HepG2 (cell line): ENCODE measurements around the gene MYO5B. TPM values are rescaled to one million over a fixed set of nuclear protein-coding genes. Genes with fewer than 3 reads are reported as not detected.
A peak's percentile ranks its signal among the peaks of the same experiment; 100 is the strongest.

Experiments
- ATAC-seq: fragments of 200-7000 bp; cut with Tn5 transposase; 3 replicates; pipeline ENCODE4 v1.9.1; 2020; ENCODE audit warnings: mild to moderate bottlenecking, moderate library complexity
- BruUV-seq: library from RNA; stranded (reverse); fragments of 400-500 nt; replicated peaks from 2 replicates; lab custom pipeline; 2021; lab: Mats Ljungman, UMichigan
- CTCF ChIA-PET: fragments of 300-600 bp; formaldehyde crosslinking; extraction: SDS; loops from one replicate; lab custom pipeline; 2021; ENCODE audit warnings: low total read pairs, inconsistent platforms, low intra/inter-chr PET ratio; lab: Yijun Ruan, JAX
- POLR2A ChIA-PET: fragments of 350-600 bp; sonication (Branson Sonifier 250); formaldehyde crosslinking; loops from one replicate; lab custom pipeline; 2020; ENCODE audit warnings: antibody characterized with exemption, inconsistent platforms; lab: Yijun Ruan, JAX
- DNase-seq: peaks from one replicate; pipeline ENCODE4 v3.0.0-alpha.2; 2015; ENCODE audit warnings: low spot score
- FAIRE-seq: peaks from 3 replicates; lab custom pipeline; 2011; peaks lifted over from hg19 to GRCh38; lab: Jason Lieb, UNC
- H2AFZ ChIP-seq: one replicate; pipeline ENCODE4 v1.6.1; 2011; ENCODE audit warnings: low read length, inconsistent platforms
- H3K27ac ChIP-seq: fragments of 300-600 bp; 3 replicates; pipeline ENCODE4 v1.8.0; 2011; ENCODE audit warnings: mixed run types, mild to moderate bottlenecking, mixed read lengths, low read length, inconsistent platforms; ENCODE audit not compliant: insufficient read depth; ENCODE audit errors: extremely low read length
- H3K27me3 ChIP-seq, 2 experiments: fragments of 200-600 bp in 1 of 2; 2 replicates in 1 of 2; 3 replicates in 1 of 2; pipeline versions ENCODE4 v1.6.0 to v1.8.0; 2011; ENCODE audit warnings: low read length in 2 of 2, mild to moderate bottlenecking in 2 of 2, moderate library complexity in 2 of 2, inconsistent platforms in 1 of 2; ENCODE audit not compliant: insufficient read depth in 2 of 2, control insufficient read depth in 1 of 2
- H3K36me3 ChIP-seq, 2 experiments: fragments of 200-600 bp in 1 of 2; replicated peaks in 1 of 2; 2 replicates in 1 of 2; 3 replicates in 1 of 2; pipeline versions ENCODE4 v1.5.1 to v1.8.0; 2011; ENCODE audit warnings: low read length in 2 of 2, inconsistent platforms in 1 of 2; ENCODE audit not compliant: insufficient read depth in 2 of 2, control insufficient read depth in 1 of 2
- H3K4me1 ChIP-seq: 2 replicates; pipeline ENCODE4 v1.5.1; 2012; ENCODE audit warnings: low read length, inconsistent platforms; ENCODE audit not compliant: insufficient read depth
- H3K4me2 ChIP-seq: 2 replicates; pipeline ENCODE4 v1.6.0; 2011; ENCODE audit warnings: low read depth, low read length, inconsistent platforms
- H3K4me3 ChIP-seq, 3 experiments: fragments of 200-600 bp in 1 of 3; sonication (generic), shearing (Covaris generic) in 1 of 3; replicated peaks in 1 of 3; 2 replicates each; pipeline ENCODE4 v1.5.1; 2011 to 2016; ENCODE audit warnings: low read length in 3 of 3, inconsistent platforms in 2 of 3, low read depth in 2 of 3, mild to moderate bottlenecking in 2 of 3, control low read depth in 1 of 3, mixed read lengths in 1 of 3; ENCODE audit not compliant: insufficient read depth in 1 of 3
- H3K79me2 ChIP-seq: one replicate; pipeline ENCODE4 v1.6.1; 2011; ENCODE audit warnings: low read length, inconsistent platforms; ENCODE audit not compliant: insufficient read depth
- H3K9ac ChIP-seq: 2 replicates; pipeline ENCODE4 v1.6.0; 2011; ENCODE audit warnings: mild to moderate bottlenecking, low read depth, low read length, inconsistent platforms; ENCODE audit not compliant: insufficient read depth
- H3K9me3 ChIP-seq: 2 replicates; pipeline ENCODE4 v1.5.1; 2012; ENCODE audit warnings: mild to moderate bottlenecking, low read length
- H4K20me1 ChIP-seq: 2 replicates; pipeline ENCODE4 v1.6.0; 2011; ENCODE audit warnings: inconsistent platforms, mild to moderate bottlenecking, low read length, moderate library complexity; ENCODE audit not compliant: insufficient read depth
- HNF4A ChIP-seq: sonication (generic); formaldehyde crosslinking; IDR thresholded peaks from 2 replicates; pipeline ENCODE4 v1.4.0; 2020; ENCODE audit warnings: missing genetic modification reagents
- KAT7 ChIP-seq: IDR thresholded peaks from 2 replicates; pipeline ENCODE4 v1.6.1; 2018; ENCODE audit warnings: borderline replicate concordance, missing compliant biosample characterization
- MLXIP ChIP-seq: sonication (generic); formaldehyde crosslinking; IDR thresholded peaks from 2 replicates; pipeline ENCODE4 v1.9.0; 2021; ENCODE audit warnings: missing genetic modification reagents, borderline replicate concordance
- NR2F6 ChIP-seq, 2 experiments: IDR thresholded peaks; 2 replicates each; pipeline ENCODE4 v1.6.1; 2016; ENCODE audit warnings: antibody characterized with exemption in 1 of 2, mild to moderate bottlenecking in 1 of 2
- RARG ChIP-seq: sonication (generic); formaldehyde crosslinking; IDR thresholded peaks from 2 replicates; pipeline ENCODE4 v1.4.0; 2020; ENCODE audit warnings: low read depth, mild to moderate bottlenecking, missing genetic modification reagents
- RNF219 ChIP-seq: sonication (generic); formaldehyde crosslinking; IDR thresholded peaks from 2 replicates; pipeline ENCODE4 v1.5.0; 2020; ENCODE audit warnings: mild to moderate bottlenecking, missing genetic modification reagents
- SRF ChIP-seq: IDR thresholded peaks from 2 replicates; pipeline ENCODE4 v1.6.1; 2011; ENCODE audit warnings: mild to moderate bottlenecking, low read depth, low read length, moderate library complexity
- ZBTB8A ChIP-seq: sonication (generic); formaldehyde crosslinking; IDR thresholded peaks from 2 replicates; pipeline ENCODE4 v1.4.0; 2020; ENCODE audit warnings: mild to moderate bottlenecking, low read depth, missing genetic modification reagents, borderline replicate concordance
- ZNF263 ChIP-seq: sonication (generic); formaldehyde crosslinking; IDR thresholded peaks from 2 replicates; pipeline ENCODE4 v1.4.0; 2020; ENCODE audit warnings: missing genetic modification reagents
- ZNF3 ChIP-seq: IDR thresholded peaks from 2 replicates; pipeline ENCODE4 v1.7.0; 2017; ENCODE audit warnings: inconsistent platforms
- ZNF780A ChIP-seq: sonication (generic); formaldehyde crosslinking; IDR thresholded peaks from 2 replicates; pipeline ENCODE4 v1.8.0; 2022; ENCODE audit warnings: mild to moderate bottlenecking, missing genetic modification reagents, moderate library complexity
- ZNF800 ChIP-seq: sonication (generic); formaldehyde crosslinking; IDR thresholded peaks from 2 replicates; pipeline ENCODE4 v1.4.0; 2020; ENCODE audit warnings: missing genetic modification reagents
- ZZZ3 ChIP-seq: sonication (generic); formaldehyde crosslinking; IDR thresholded peaks from 2 replicates; pipeline ENCODE4 v1.4.0; 2020; ENCODE audit warnings: missing genetic modification reagents, mild to moderate bottlenecking, borderline replicate concordance
- WGBS: methylation state at CpG from one replicate; pipeline ENCODE4 v1.1.6; 2017; ENCODE audit warnings: low lambda C conversion rate; 5-methylcytosine and 5-hydroxymethylcytosine counted together
- in situ Hi-C: cut with HindIII; loops from 2 replicates; pipeline ENCODE4 v1.10.0; 2017; ENCODE audit warnings: low pct_unique_long_range_greater_than_20kb; ENCODE audit not compliant: extremely low pct_ligation_motif_present
- intact Hi-C: fragments of 100-400 bp; cut with micrococcal nuclease; formaldehyde crosslinking; loops from one replicate; pipeline ENCODE4 v1.10.0; 2022; ENCODE audit not compliant: unreplicated experiment
- polyA plus RNA-seq, 8 experiments: library from polyadenylated mRNA; depleted of rRNA in 3 of 8; stranded (reverse) in 7 of 8; unstranded in 1 of 8; fragments of >200 nt; fragmentation: Illumina TruSeq in 4 of 8; extraction: Trizol in 4 of 8; gene quantifications; 2 replicates each; pipeline versions ENCODE4 v1.2.1 to v1.2.3, GENCODE V29; 2011 to 2016; ENCODE audit warnings: low read depth in 4 of 8, missing spikeins in 1 of 8, mixed read lengths in 1 of 8; ENCODE audit not compliant: insufficient read depth in 1 of 8
- total RNA-seq, 5 experiments: library from RNA; depleted of rRNA; stranded (reverse); fragments of >200 nt; fragmentation: Illumina TruSeq; extraction: Trizol; gene quantifications; 2 replicates each; pipeline ENCODE4 v1.2.3, GENCODE V29; 2016; ENCODE audit warnings: low read depth in 1 of 5

MYO5B gene
- total and polyA plus RNA-seq, 2 of the 13 experiments (the other 11 are each of a cell fraction or from before 2014, with no cell fraction given): 13.1 to 24.0 TPM

GRCh38 chr18:49875155-49875554 is 319.8 kb downstream of the MYO5B start:
- no peaks in the 10 kb centered on the region for H3K4me1 ChIP-seq
- H3K9ac ChIP-seq: no peak overlapping the region
- no peaks in the 10 kb centered on the region for H3K9me3 ChIP-seq
- ATAC-seq: no peak
- no peak overlapping the region for H2AFZ ChIP-seq
- in situ Hi-C loops: no loop called here
- intact Hi-C loops: no loop called here
- no peak for FAIRE-seq
- H3K27me3 ChIP-seq: no peaks in the 10 kb centered on the region
- BruUV-seq: no TSS peak
- peaks cover 8 to 36% of the 10 kb centered on the region in 2 experiments; a peak in 4 of 5 replicates for H3K36me3 ChIP-seq
- DNase-seq: no peak
- ChIA-PET POLR2A (no interaction called here), CTCF (no interaction called here)
- H3K27ac ChIP-seq: no peak overlapping the region
- no peaks in the 10 kb centered on the region for H3K79me2 ChIP-seq
- no peaks in the 10 kb centered on the region for H4K20me1 ChIP-seq
- no peak for TF ChIP-seq ZNF3 (CRISPR knock-in tag)
- no peak for TF ChIP-seq ZZZ3
- no peak for TF ChIP-seq SRF
- TF ChIP-seq ZNF263 (CRISPR knock-in tag): peak; percentile 77; the same call in 1 of the 2 replicates
- TF ChIP-seq ZNF800: no peak
- TF ChIP-seq NR2F6 (IDR thresholded peaks at IDR 0.05): 0 out of 2 replicates have a peak, but pooled peaks have one; percentile 18
- TF ChIP-seq NR2F6 (CRISPR knock-in tag; IDR thresholded peaks at IDR 0.05): no peak
- TF ChIP-seq ZBTB8A (CRISPR knock-in tag): no peak
- WGBS: 100% methylated on average over 2 of the region's 3 CpGs
- H3K4me2 ChIP-seq: no peak overlapping the region
- H3K4me3 ChIP-seq: no peak overlapping the region

GRCh38 chr18:49874238-49874637 is 320.7 kb downstream of the MYO5B start:
- no peaks in the 10 kb centered on the region for H3K27me3 ChIP-seq
- no peak overlapping the region for H3K4me2 ChIP-seq
- no peak overlapping the region for H3K4me3 ChIP-seq
- no peak overlapping the region for H3K27ac ChIP-seq
- H4K20me1 ChIP-seq: no peaks in the 10 kb centered on the region
- POLR2A ChIA-PET: no interaction called here
- CTCF ChIA-PET: no interaction called here
- H3K9ac ChIP-seq: no peak overlapping the region
- FAIRE-seq (no peak), ATAC-seq (no peak), DNase-seq (no peak)
- in situ Hi-C loops (no loop called here), intact Hi-C loops (no loop called here)
- H3K36me3 ChIP-seq: peaks cover 8 to 36% of the 10 kb centered on the region in 2 experiments; a peak in 4 of 5 replicates
- BruUV-seq: no TSS peak
- H3K4me1 ChIP-seq: no peaks in the 10 kb centered on the region
- H3K9me3 ChIP-seq: no peaks in the 10 kb centered on the region
- WGBS: 99% methylated on average over 2 of the region's 2 CpGs
- no peak overlapping the region for H2AFZ ChIP-seq
- no peaks in the 10 kb centered on the region for H3K79me2 ChIP-seq
- no peak for TF ChIP-seq RARG
- TF ChIP-seq HNF4A: no peak
- TF ChIP-seq MLXIP (CRISPR knock-in tag): no peak
- TF ChIP-seq RNF219 (CRISPR knock-in tag): no peak
- no peak for TF ChIP-seq ZNF780A (CRISPR knock-in tag)
- no peak for TF ChIP-seq KAT7 (CRISPR knock-in tag)
